Erythroblast (primary cell): Measurements from ENCODE around the gene ERC2.

Experiments
- GATA1 ChIP-seq: IDR thresholded peaks from 2 replicates; pipeline ENCODE4 v1.6.1; 2011; ENCODE audit warnings: low read depth, mild to moderate bottlenecking, control low read depth, low read length, moderate library complexity
- POLR2A ChIP-seq: IDR thresholded peaks from 2 replicates; pipeline ENCODE4 v1.6.1; 2011; ENCODE audit warnings: mild to moderate bottlenecking, low read length

- no peak for TF ChIP-seq POLR2A
- TF ChIP-seq GATA1 = no peak
These were observed 8.5 kb downstream of the ERC2 start for GRCh38 chr3:56459719-56460118.
